HG02571 (cell line): ENCODE measurements around the gene KRTAP10-3.
"Not testable (repeated sequence)": the region's sequence is repeated elsewhere in the genome, so short reads cannot be mapped to it uniquely, and the experiment has no call there.

ENCODE experiments used
- ATAC-seq: cut with Tn5 transposase; IDR thresholded peaks from one replicate; pipeline ENCODE4 v1.9.1; 2021; ENCODE audit warnings: mild to moderate bottlenecking, moderate library complexity; ENCODE audit not compliant: unreplicated experiment

KRTAP10-3 gene

GRCh38 chr21:44558695-44559094 is at the start of gene KRTAP10-3:
Gene KRTAP10-3, minus strand, starts transcription at chr21:44558795. Its CDS starts 80 bp downstream, at chr21:44558715.
- ATAC-seq, result no peak

- no peak for ATAC-seq
Measured at GRCh38 chr21:44606495-44606894, 47.9 kb upstream of the KRTAP10-3 start.

GRCh38 chr21:44603911-44604310 is 45.3 kb upstream of the KRTAP10-3 start:
- no peak for ATAC-seq

- ATAC-seq, result no peak
Measured at GRCh38 chr21:44603109-44603875, 44.7 kb upstream of the KRTAP10-3 start.

GRCh38 chr21:44602463-44602850 is 43.9 kb upstream of the KRTAP10-3 start:
- ATAC-seq, result no peak

- ATAC-seq, result no peak
Measured at GRCh38 chr21:44601596-44602462, 43.2 kb upstream of the KRTAP10-3 start.

GRCh38 chr21:44601091-44601490 is 42.5 kb upstream of the KRTAP10-3 start:
- ATAC-seq, result not testable (repeated sequence)

GRCh38 chr21:44600118-44600978 is 41.8 kb upstream of the KRTAP10-3 start, which contains the start of gene KRTAP10-7:
Gene KRTAP10-7, plus strand, starts transcription at chr21:44600597. Its CDS starts 25 bp downstream, at chr21:44600622.
- not testable (repeated sequence) for ATAC-seq

GRCh38 chr21:44599264-44600029 is 40.9 kb upstream of the KRTAP10-3 start:
- no peak for ATAC-seq

GRCh38 chr21:44598061-44598460 is 39.5 kb upstream of the KRTAP10-3 start:
- ATAC-seq, result no peak

- ATAC-seq, result no peak
Measured at GRCh38 chr21:44596068-44596725, 37.6 kb upstream of the KRTAP10-3 start.

GRCh38 chr21:44595524-44595923 is 36.9 kb upstream of the KRTAP10-3 start:
- no peak for ATAC-seq

GRCh38 chr21:44594406-44594916 is 35.9 kb upstream of the KRTAP10-3 start:
- no peak for ATAC-seq

GRCh38 chr21:44593598-44594405 is 35.2 kb upstream of the KRTAP10-3 start:
- ATAC-seq, result no peak

- no peak for ATAC-seq
Measured at GRCh38 chr21:44592446-44593311, 34.1 kb upstream of the KRTAP10-3 start, which contains the start of gene KRTAP10-6. Gene KRTAP10-6, minus strand, starts transcription at chr21:44592505. Its CDS starts 21 bp downstream, at chr21:44592484.

- ATAC-seq, result not testable (repeated sequence)
Measured at GRCh38 chr21:44591801-44592130, 33.2 kb upstream of the KRTAP10-3 start.
